HG03135 (cell line): Measurements from ENCODE around the gene TLX3.
"Not testable (repeated sequence)": the region's sequence is repeated elsewhere in the genome, so short reads cannot be mapped to it uniquely, and the experiment has no call there.

Experiments
- ATAC-seq: cut with Tn5 transposase; IDR thresholded peaks from one replicate; pipeline ENCODE4 v1.9.1; 2021; ENCODE audit warnings: mild to moderate bottlenecking, moderate library complexity; ENCODE audit not compliant: unreplicated experiment

Gene TLX3

GRCh38 chr5:171322527-171322926 is 13.5 kb downstream of the TLX3 start:
- no peak for ATAC-seq

- ATAC-seq: no peak
These were observed 14.0 kb downstream of the TLX3 start for GRCh38 chr5:171323007-171323406.

- ATAC-seq: no peak
These were observed 15.0 kb downstream of the TLX3 start for GRCh38 chr5:171323806-171324632.

GRCh38 chr5:171330021-171330420 is 21.0 kb downstream of the TLX3 start:
- no peak for ATAC-seq

- no peak for ATAC-seq
These were observed 26.6 kb downstream of the TLX3 start for GRCh38 chr5:171335616-171336015.

- ATAC-seq: no peak
These were observed 27.6 kb downstream of the TLX3 start for GRCh38 chr5:171336521-171337209.

GRCh38 chr5:171337210-171337569 is 28.1 kb downstream of the TLX3 start:
- no peak for ATAC-seq

- no peak for ATAC-seq
These were observed 31.0 kb downstream of the TLX3 start for GRCh38 chr5:171340042-171340441.

- no peak for ATAC-seq
These were observed 31.4 kb downstream of the TLX3 start for GRCh38 chr5:171340491-171340890.

- ATAC-seq: peak; percentile 62
These were observed 33.5 kb downstream of the TLX3 start for GRCh38 chr5:171342362-171343111.

GRCh38 chr5:171344936-171345608 is 36.0 kb downstream of the TLX3 start:
- no peak for ATAC-seq

GRCh38 chr5:171351536-171352073 is 42.6 kb downstream of the TLX3 start:
- ATAC-seq: no peak

- peak; percentile 92 for ATAC-seq
These were observed 46.3 kb downstream of the TLX3 start for GRCh38 chr5:171355302-171355724.

GRCh38 chr5:171357843-171358242 is 48.8 kb downstream of the TLX3 start:
- ATAC-seq: no peak

- not testable (repeated sequence) for ATAC-seq
These were observed 52.1 kb downstream of the TLX3 start for GRCh38 chr5:171361151-171361550.
